Osteoblast (primary cell): ENCODE data around the gene CMTM7. TPM values are rescaled to one million over a fixed set of nuclear protein-coding genes. Genes with fewer than 3 reads are reported as not detected.

Experiments used
- DNase-seq: peaks from one replicate; pipeline ENCODE4 v3.0.0; 2011; ENCODE audit warnings: low spot score, mixed read lengths; ENCODE audit not compliant: insufficient read length; ENCODE audit errors: missing footprints
- H2AFZ ChIP-seq: 2 replicates; pipeline ENCODE4 v1.6.0; 2011; ENCODE audit warnings: mild to moderate bottlenecking, low read length
- H3K27ac ChIP-seq: 2 replicates; pipeline ENCODE4 v1.5.1; 2011; ENCODE audit warnings: mild to moderate bottlenecking, low read depth, low read length, moderate library complexity
- H3K27me3 ChIP-seq: 2 replicates; pipeline ENCODE4 v1.6.0; 2012; ENCODE audit warnings: mild to moderate bottlenecking, control low read depth, inconsistent platforms, low read length, moderate library complexity; ENCODE audit not compliant: insufficient read depth
- H3K36me3 ChIP-seq: 2 replicates; pipeline ENCODE4 v1.5.1; 2011; ENCODE audit warnings: mild to moderate bottlenecking, low read length, control low read depth, moderate library complexity; ENCODE audit not compliant: insufficient read depth
- H3K4me1 ChIP-seq: 2 replicates; pipeline ENCODE4 v1.5.1; 2011; ENCODE audit warnings: mild to moderate bottlenecking, low read length, control low read depth, moderate library complexity; ENCODE audit not compliant: insufficient read depth
- H3K4me2 ChIP-seq: 2 replicates; pipeline ENCODE4 v1.6.0; 2011; ENCODE audit warnings: mild to moderate bottlenecking, low read length; ENCODE audit not compliant: insufficient read depth
- H3K4me3 ChIP-seq: fragments of 200-600 bp; sonication (generic); 3 replicates; pipeline ENCODE4 v1.5.1; 2012; ENCODE audit warnings: mild to moderate bottlenecking, low read length, inconsistent platforms; ENCODE audit not compliant: insufficient read depth
- H3K79me2 ChIP-seq: 2 replicates; pipeline ENCODE4 v1.6.0; 2012; ENCODE audit warnings: mild to moderate bottlenecking, low read length, control low read depth, inconsistent platforms; ENCODE audit not compliant: insufficient read depth
- H3K9me3 ChIP-seq: 2 replicates; pipeline ENCODE4 v1.5.1; 2011; ENCODE audit warnings: low read depth, low read length, control low read depth
- H4K20me1 ChIP-seq: 2 replicates; pipeline ENCODE4 v1.6.0; 2012; ENCODE audit warnings: mild to moderate bottlenecking, low read length, control low read depth; ENCODE audit not compliant: insufficient read depth
- total RNA-seq: library from RNA; depleted of rRNA; stranded (reverse); fragments of >200 nt; gene quantifications from 2 replicates; pipeline ENCODE4 v1.2.3, GENCODE V29; 2012
- TF ChIP-seq, protein P1 (sequence below): IDR thresholded peaks from 2 replicates; pipeline ENCODE4 v1.5.1; 2011; ENCODE audit warnings: mild to moderate bottlenecking, low read depth, low read length, moderate library complexity; ENCODE audit errors: extremely low read depth

Gene CMTM7
- total RNA-seq, 1 donor = 7.2 TPM

DNA sequence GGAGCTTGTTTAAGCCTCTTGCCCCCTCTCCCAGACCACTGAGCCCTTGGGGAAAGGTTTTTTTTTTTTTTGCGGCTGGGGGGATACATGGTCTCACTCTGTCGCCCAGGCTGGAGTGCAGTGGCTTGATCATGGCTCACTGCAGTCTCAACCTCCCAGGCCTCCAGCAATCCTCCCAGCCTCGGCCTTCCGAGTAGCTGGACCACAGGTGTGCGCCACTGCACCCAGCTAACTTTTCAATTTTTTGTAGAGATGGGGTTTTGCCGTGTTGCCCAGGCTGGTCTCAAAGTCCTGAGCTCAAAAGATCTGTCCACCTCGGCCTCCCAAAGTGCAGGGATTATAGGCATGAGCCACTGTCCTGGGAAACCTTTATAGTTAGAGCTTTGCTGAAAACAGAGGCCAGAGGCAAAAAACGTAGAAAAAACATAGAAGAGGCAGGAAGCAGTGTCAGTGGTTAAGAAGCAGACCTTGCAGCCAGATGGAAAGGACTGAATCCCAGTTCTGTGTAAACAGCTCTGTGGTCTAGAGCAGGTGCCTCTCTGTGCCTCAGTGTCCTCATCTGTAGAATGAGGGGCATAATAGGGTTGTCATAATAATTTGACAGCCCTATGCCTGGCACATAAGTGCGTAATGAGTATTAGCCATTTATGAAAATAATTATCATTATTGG lies 33.1 kb downstream of the CMTM7 start:
- Histone ChIP-seq H3K4me3 (no peak overlapping the region), H3K36me3 (no peaks in the 10 kb centered on the region), H3K4me1 (peaks cover 31% of the 10 kb centered on the region), H3K27me3 (no peaks in the 10 kb centered on the region), H3K4me2 (no peak overlapping the region), H4K20me1 (no peaks in the 10 kb centered on the region), H3K27ac (no peak overlapping the region), H3K79me2 (peaks cover 38% of the 10 kb centered on the region), H2AFZ (no peak overlapping the region), H3K9me3 (no peaks in the 10 kb centered on the region)
- DNase-seq = no peak
- TF ChIP-seq, protein P1, sequence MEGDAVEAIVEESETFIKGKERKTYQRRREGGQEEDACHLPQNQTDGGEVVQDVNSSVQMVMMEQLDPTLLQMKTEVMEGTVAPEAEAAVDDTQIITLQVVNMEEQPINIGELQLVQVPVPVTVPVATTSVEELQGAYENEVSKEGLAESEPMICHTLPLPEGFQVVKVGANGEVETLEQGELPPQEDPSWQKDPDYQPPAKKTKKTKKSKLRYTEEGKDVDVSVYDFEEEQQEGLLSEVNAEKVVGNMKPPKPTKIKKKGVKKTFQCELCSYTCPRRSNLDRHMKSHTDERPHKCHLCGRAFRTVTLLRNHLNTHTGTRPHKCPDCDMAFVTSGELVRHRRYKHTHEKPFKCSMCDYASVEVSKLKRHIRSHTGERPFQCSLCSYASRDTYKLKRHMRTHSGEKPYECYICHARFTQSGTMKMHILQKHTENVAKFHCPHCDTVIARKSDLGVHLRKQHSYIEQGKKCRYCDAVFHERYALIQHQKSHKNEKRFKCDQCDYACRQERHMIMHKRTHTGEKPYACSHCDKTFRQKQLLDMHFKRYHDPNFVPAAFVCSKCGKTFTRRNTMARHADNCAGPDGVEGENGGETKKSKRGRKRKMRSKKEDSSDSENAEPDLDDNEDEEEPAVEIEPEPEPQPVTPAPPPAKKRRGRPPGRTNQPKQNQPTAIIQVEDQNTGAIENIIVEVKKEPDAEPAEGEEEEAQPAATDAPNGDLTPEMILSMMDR = no peak

DNA sequence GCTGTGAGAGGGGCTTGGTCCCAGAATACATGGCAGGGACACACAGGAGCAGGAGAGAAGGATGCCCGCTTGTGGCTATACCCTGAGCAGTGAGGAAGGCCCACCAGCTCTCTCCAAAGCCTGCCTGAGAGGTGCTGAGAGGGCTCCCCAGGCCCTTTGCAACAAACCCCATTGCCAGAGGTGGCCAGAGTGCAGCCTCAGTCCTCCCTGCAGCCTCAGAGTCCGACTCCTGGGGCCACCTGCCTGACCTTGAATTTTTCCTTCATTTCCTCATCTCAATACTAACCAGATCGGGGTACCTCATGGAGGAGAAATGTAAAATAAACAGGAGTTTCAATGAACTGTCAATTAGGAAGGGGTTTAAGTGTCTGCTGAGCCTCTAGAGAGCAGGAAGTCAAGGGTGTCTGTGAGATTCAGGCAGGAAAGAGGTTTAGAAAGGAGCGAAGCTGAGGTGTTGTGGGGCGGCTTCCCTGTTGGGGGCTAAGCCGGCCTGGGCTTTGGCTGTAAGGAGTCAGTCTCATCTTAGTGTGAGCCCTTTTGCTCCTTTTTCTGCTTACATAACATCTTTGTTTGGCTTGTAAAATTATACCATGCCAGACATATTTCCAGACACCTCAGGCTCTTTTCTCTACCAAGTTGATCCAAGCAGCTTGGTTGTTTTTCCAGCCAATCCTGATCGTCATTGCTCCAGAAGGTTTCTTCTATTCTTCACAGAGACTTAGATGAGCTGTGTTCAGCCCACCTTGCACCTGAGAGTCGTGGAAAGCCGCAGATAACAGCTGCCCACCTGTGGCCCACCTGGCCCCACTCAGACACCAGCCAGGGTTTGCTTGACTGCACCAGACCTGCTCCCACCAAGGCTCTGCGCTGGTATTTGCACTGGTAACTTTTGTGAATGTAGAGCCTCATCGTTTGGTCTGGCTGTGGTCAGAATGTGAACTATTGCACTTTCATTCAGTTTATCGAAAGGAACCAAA lies 36.7 kb downstream of the CMTM7 start:
- Histone ChIP-seq H3K27me3 (no peaks in the 10 kb centered on the region), H3K9me3 (no peaks in the 10 kb centered on the region), H3K4me1 (peaks cover 5% of the 10 kb centered on the region), H2AFZ (no peak overlapping the region), H3K36me3 (no peaks in the 10 kb centered on the region), H3K4me3 (no peak overlapping the region), H4K20me1 (no peaks in the 10 kb centered on the region), H3K79me2 (peaks cover 26% of the 10 kb centered on the region), H3K4me2 (no peak overlapping the region), H3K27ac (no peak overlapping the region)
- no peak for DNase-seq
- TF ChIP-seq, protein P1 = no peak

DNA sequence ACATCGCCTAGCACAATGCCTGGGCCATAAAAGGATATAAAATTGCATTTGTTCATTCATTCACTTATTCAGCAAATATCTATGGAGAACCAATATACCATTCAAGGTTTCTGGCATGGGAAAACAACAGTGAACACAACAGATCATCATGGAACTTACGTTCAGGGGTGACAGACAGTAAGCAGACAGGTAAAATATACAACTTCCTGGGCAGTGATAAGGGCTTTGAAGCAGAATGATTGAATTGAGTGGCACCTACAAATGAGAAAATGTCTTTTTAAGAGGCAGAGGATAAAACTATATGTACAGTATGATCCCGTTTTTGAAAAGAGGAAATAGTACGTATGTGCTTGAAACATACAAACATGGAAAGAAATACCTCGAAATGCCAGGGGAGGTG lies 39.2 kb downstream of the CMTM7 start:
- H3K9me3 ChIP-seq = no peaks in the 10 kb centered on the region
- H4K20me1 ChIP-seq = no peaks in the 10 kb centered on the region
- peaks cover 21% of the 10 kb centered on the region for H3K79me2 ChIP-seq
- H3K4me3 ChIP-seq = no peak overlapping the region
- H3K4me1 ChIP-seq = peaks cover 5% of the 10 kb centered on the region
- H3K27ac ChIP-seq = no peak overlapping the region
- TF ChIP-seq, protein P1 = no peak
- H3K27me3 ChIP-seq = no peaks in the 10 kb centered on the region
- no peak overlapping the region for H3K4me2 ChIP-seq
- no peaks in the 10 kb centered on the region for H3K36me3 ChIP-seq
- no peak overlapping the region for H2AFZ ChIP-seq
- no peak for DNase-seq

DNA sequence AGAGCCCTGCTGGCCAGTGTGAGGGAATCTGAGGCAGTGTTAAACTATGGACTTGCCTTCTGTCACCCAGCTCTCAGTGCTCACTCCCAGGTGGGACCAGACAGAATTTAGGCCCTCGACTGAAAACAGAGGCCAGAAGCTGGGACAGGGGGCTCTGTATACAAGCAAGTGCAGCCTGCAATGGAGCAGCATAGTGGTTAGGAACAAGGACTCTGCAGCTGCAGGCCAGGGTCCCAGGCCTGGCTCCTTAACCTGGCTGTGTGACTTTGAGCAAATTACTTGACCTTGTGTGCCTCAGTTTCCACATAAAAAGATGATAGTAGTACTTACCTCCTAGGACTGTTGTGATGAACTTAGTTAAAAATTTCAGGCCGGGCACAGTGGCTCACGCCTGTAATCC lies 39.8 kb downstream of the CMTM7 start:
- no peak for DNase-seq
- Histone ChIP-seq H3K4me3 (no peak overlapping the region), H3K27ac (no peak overlapping the region), H3K27me3 (no peaks in the 10 kb centered on the region), H3K4me2 (no peak overlapping the region), H2AFZ (no peak overlapping the region), H3K79me2 (peaks cover 21% of the 10 kb centered on the region), H3K36me3 (no peaks in the 10 kb centered on the region), H4K20me1 (no peaks in the 10 kb centered on the region), H3K9me3 (no peaks in the 10 kb centered on the region), H3K4me1 (peaks cover 8% of the 10 kb centered on the region)
- TF ChIP-seq, protein P1 = no peak
